HG03175 (cell line): Measurements from ENCODE around the gene MRPL45.

Experiments used
- ATAC-seq: cut with Tn5 transposase; IDR thresholded peaks from one replicate; pipeline ENCODE4 v1.9.1; 2021; ENCODE audit warnings: mild to moderate bottlenecking, moderate library complexity; ENCODE audit not compliant: unreplicated experiment

MRPL45 gene

GRCh38 chr17:38324772-38325171 lies 27.8 kb downstream of the MRPL45 start:
- no peak for ATAC-seq

- no peak for ATAC-seq
Observed at GRCh38 chr17:38325221-38325851, 28.4 kb downstream of the MRPL45 start.

- no peak for ATAC-seq
Observed at GRCh38 chr17:38326996-38327792, 30.2 kb downstream of the MRPL45 start.

GRCh38 chr17:38327936-38328335 lies 31.0 kb downstream of the MRPL45 start:
- no peak for ATAC-seq

- no peak for ATAC-seq
Observed at GRCh38 chr17:38328620-38329019, 31.7 kb downstream of the MRPL45 start.

GRCh38 chr17:38329284-38329683 lies 32.3 kb downstream of the MRPL45 start:
- ATAC-seq = no peak

GRCh38 chr17:38329808-38330730 lies 33.1 kb downstream of the MRPL45 start:
- ATAC-seq = no peak

GRCh38 chr17:38330941-38331411 lies 34.0 kb downstream of the MRPL45 start:
- no peak for ATAC-seq

GRCh38 chr17:38332735-38333134 lies 35.8 kb downstream of the MRPL45 start:
- no peak for ATAC-seq

GRCh38 chr17:38333635-38334295 lies 36.8 kb downstream of the MRPL45 start:
- no peak for ATAC-seq

- ATAC-seq = no peak
Observed at GRCh38 chr17:38334480-38335364, 37.8 kb downstream of the MRPL45 start.

GRCh38 chr17:38336838-38337237 lies 39.9 kb downstream of the MRPL45 start:
- ATAC-seq = no peak

GRCh38 chr17:38338053-38338452 lies 41.1 kb downstream of the MRPL45 start:
- no peak for ATAC-seq

GRCh38 chr17:38338535-38338934 lies 41.6 kb downstream of the MRPL45 start:
- no peak for ATAC-seq

GRCh38 chr17:38339891-38340290 lies 42.9 kb downstream of the MRPL45 start:
- ATAC-seq = no peak

- ATAC-seq = no peak
Observed at GRCh38 chr17:38341035-38341721, 44.2 kb downstream of the MRPL45 start.

GRCh38 chr17:38342886-38343607 lies 46.1 kb downstream of the MRPL45 start:
- no peak for ATAC-seq

GRCh38 chr17:38343608-38344419 lies 46.8 kb downstream of the MRPL45 start, which contains the start of gene GPR179:
Gene GPR179 (minus strand): TSS chr17:38343956. CDS start chr17:38343789, 167 bp downstream.
- ATAC-seq = no peak
